SK-N-MC (cell line): ENCODE results near the gene EPG5.
A peak's percentile ranks its signal among the peaks of the same experiment; 100 is the strongest.
"Not testable (repeated sequence)": the region's sequence is repeated elsewhere in the genome, so short reads cannot be mapped to it uniquely, and the experiment has no call there.

Experiments used
- DNase-seq: peaks from one replicate; pipeline ENCODE4 v3.0.0-alpha.2; 2011; ENCODE audit warnings: low read depth, low spot score
- H3K27ac ChIP-seq: fragments of 200-600 bp; sonication (generic); 2 replicates; pipeline ENCODE4 v1.5.1; 2016; ENCODE audit warnings: mixed run types
- H3K36me3 ChIP-seq: fragments of 200-600 bp; sonication (generic); 2 replicates; pipeline ENCODE4 v1.6.1; 2017; ENCODE audit warnings: antibody characterized with exemption, low read length, mixed read lengths; ENCODE audit not compliant: insufficient read depth
- H3K4me3 ChIP-seq: fragments of 200-600 bp; sonication (generic); 2 replicates; pipeline ENCODE4 v1.5.1; 2016
- H3K9ac ChIP-seq: fragments of 200-600 bp; sonication (generic); 2 replicates; pipeline ENCODE4 v1.8.0; 2017; ENCODE audit warnings: mixed run types, mixed read lengths; ENCODE audit not compliant: insufficient read length
- H3K9me3 ChIP-seq: fragments of 200-600 bp; sonication (generic); 2 replicates; pipeline ENCODE4 v1.6.1; 2017; ENCODE audit warnings: low read depth, mild to moderate bottlenecking, antibody characterized with exemption, low read length, moderate library complexity, mixed read lengths
- EZH2 ChIP-seq: fragments of 200-600 bp; sonication (generic); IDR thresholded peaks from one replicate; pipeline ENCODE4 v1.6.1; 2017; ENCODE audit warnings: antibody characterized with exemption
- FOXP2 ChIP-seq: optimal IDR thresholded peaks from 2 replicates; pipeline ENCODE3; 2011; ENCODE audit warnings: mild to moderate bottlenecking, moderate library complexity; ENCODE audit not compliant: insufficient read depth; ENCODE audit errors: extremely low read length, control extremely low read depth
- POLR2AphosphoS5 ChIP-seq: IDR thresholded peaks from 2 replicates; pipeline ENCODE4 v1.6.1; 2012; ENCODE audit warnings: mild to moderate bottlenecking, low read depth, low read length, borderline replicate concordance

The EPG5 gene

GRCh38 chr18:45860492-45860891, 106.6 kb downstream of the EPG5 start:
- Histone ChIP-seq H3K27ac (no peak overlapping the region), H3K36me3 (peaks cover 36% of the 10 kb centered on the region), H3K4me3 (no peak overlapping the region), H3K9me3 (no peaks in the 10 kb centered on the region), H3K9ac (no peak overlapping the region)
- TF ChIP-seq POLR2AphosphoS5 (no peak), FOXP2 (no peak), EZH2 (no peak)
- no peak for DNase-seq

GRCh38 chr18:45859334-45859733, 107.8 kb downstream of the EPG5 start:
- no peak overlapping the region for H3K27ac ChIP-seq

GRCh38 chr18:45856531-45856930, 110.6 kb downstream of the EPG5 start:
- no peak overlapping the region for H3K9ac ChIP-seq
- no peak overlapping the region for H3K4me3 ChIP-seq
- DNase-seq, result peak; percentile 37
- H3K9me3 ChIP-seq, result no peaks in the 10 kb centered on the region
- peaks cover 15% of the 10 kb centered on the region; the same call in 1 of the 2 replicates for H3K36me3 ChIP-seq
- TF ChIP-seq EZH2, result no peak
- no peak for TF ChIP-seq FOXP2
- no peak for TF ChIP-seq POLR2AphosphoS5
- no peak overlapping the region for H3K27ac ChIP-seq

More at GRCh38 chr18:45859334-45859733, 107.8 kb downstream of the EPG5 start:
- Histone ChIP-seq H3K9ac (no peak overlapping the region), H3K9me3 (no peaks in the 10 kb centered on the region), H3K36me3 (peaks cover 25% of the 10 kb centered on the region), H3K4me3 (no peak overlapping the region)
- no peak for TF ChIP-seq POLR2AphosphoS5
- TF ChIP-seq FOXP2, result no peak
- no peak for TF ChIP-seq EZH2
- DNase-seq, result no peak

GRCh38 chr18:45854036-45854586, 113.0 kb downstream of the EPG5 start:
- no peak overlapping the region for H3K4me3 ChIP-seq
- H3K27ac ChIP-seq, result no peak overlapping the region
- H3K36me3 ChIP-seq, result peaks cover 15% of the 10 kb centered on the region; the same call in 1 of the 2 replicates
- TF ChIP-seq POLR2AphosphoS5 (no peak), EZH2 (no peak)
- H3K9me3 ChIP-seq, result no peaks in the 10 kb centered on the region
- no peak overlapping the region for H3K9ac ChIP-seq
- no peak for DNase-seq

GRCh38 chr18:45852631-45853030, 114.5 kb downstream of the EPG5 start:
- H3K36me3 ChIP-seq, result peaks cover 8% of the 10 kb centered on the region; the same call in 1 of the 2 replicates

GRCh38 chr18:45851161-45851925, 115.8 kb downstream of the EPG5 start:
- H3K4me3 ChIP-seq, result no peak overlapping the region
- peaks cover 3% of the 10 kb centered on the region; the same call in 1 of the 2 replicates for H3K36me3 ChIP-seq
- H3K27ac ChIP-seq, result no peak overlapping the region
- TF ChIP-seq EZH2 (no peak), FOXP2 (no peak), POLR2AphosphoS5 (no peak)
- no peak overlapping the region for H3K9ac ChIP-seq
- H3K9me3 ChIP-seq, result no peaks in the 10 kb centered on the region
- DNase-seq, result no peak

More at GRCh38 chr18:45852631-45853030, 114.5 kb downstream of the EPG5 start:
- H3K9ac ChIP-seq, result no peak overlapping the region
- no peak overlapping the region for H3K27ac ChIP-seq
- no peak overlapping the region for H3K4me3 ChIP-seq
- no peak for DNase-seq
- TF ChIP-seq FOXP2 (no peak), POLR2AphosphoS5 (no peak), EZH2 (no peak)
- no peaks in the 10 kb centered on the region for H3K9me3 ChIP-seq

- no peak for TF ChIP-seq POLR2AphosphoS5
- H3K9me3 ChIP-seq, result no peaks in the 10 kb centered on the region
- H3K27ac ChIP-seq, result no peak overlapping the region
- H3K36me3 ChIP-seq, result no peaks in the 10 kb centered on the region; the same call in 1 of the 2 replicates
- no peak overlapping the region for H3K4me3 ChIP-seq
- DNase-seq, result no peak
- no peak overlapping the region for H3K9ac ChIP-seq
Measured at GRCh38 chr18:45850021-45850420, 117.1 kb downstream of the EPG5 start.

- no peaks in the 10 kb centered on the region for H3K9me3 ChIP-seq
Measured at GRCh38 chr18:45849529-45849928, 117.6 kb downstream of the EPG5 start.

GRCh38 chr18:45848643-45849042, 118.5 kb downstream of the EPG5 start:
- H3K9ac ChIP-seq, H3K36me3 ChIP-seq, H3K9me3 ChIP-seq, DNase-seq, H3K4me3 ChIP-seq, H3K27ac ChIP-seq: not testable (repeated sequence)

More at GRCh38 chr18:45849529-45849928, 117.6 kb downstream of the EPG5 start:
- no peak overlapping the region for H3K9ac ChIP-seq
- DNase-seq, result no peak
- no peaks in the 10 kb centered on the region; the same call in 1 of the 2 replicates for H3K36me3 ChIP-seq
- H3K27ac ChIP-seq, result no peak overlapping the region
- TF ChIP-seq POLR2AphosphoS5, result no peak
- no peak for TF ChIP-seq FOXP2
- TF ChIP-seq EZH2, result no peak
- no peak overlapping the region for H3K4me3 ChIP-seq
